ENCODE measurements around the gene CYGB. TPM values are rescaled to one million over a fixed set of nuclear protein-coding genes. Genes with fewer than 3 reads are reported as not detected.

CYGB gene
- total RNA-seq, 1 donor from 2014 or later, result 10.1 TPM

DNA sequence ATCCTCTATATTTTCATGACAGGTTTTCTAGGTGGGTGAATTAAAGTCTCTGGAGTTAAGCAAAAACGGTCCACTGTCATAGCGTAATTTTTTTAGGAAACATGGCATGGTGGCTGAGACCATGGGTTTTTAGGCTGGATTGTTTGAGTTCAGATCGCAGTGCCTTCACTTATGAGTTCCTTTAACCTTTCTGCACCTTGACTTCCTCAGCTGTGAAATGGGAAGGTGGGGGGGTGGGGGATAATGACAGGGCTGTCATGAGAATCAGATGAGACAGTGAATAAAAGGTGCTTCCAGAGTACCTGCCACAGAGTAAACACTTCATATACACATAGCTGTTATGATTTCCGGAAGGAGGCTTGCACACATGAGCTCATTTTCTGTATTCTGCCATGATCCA, 14.2 kb upstream of the CYGB start:
- Mint-ChIP-seq H3K36me3 (no peaks in the 10 kb centered on the region), H3K27ac (no peak overlapping the region), H3K4me1 (peaks cover 18% of the 10 kb centered on the region), H3K27me3 (ENCODE audit: low read depth) (no peaks in the 10 kb centered on the region), H3K4me3 (no peak overlapping the region), H3K9me3 (no peaks in the 10 kb centered on the region)
- TF ChIP-seq, protein P1, sequence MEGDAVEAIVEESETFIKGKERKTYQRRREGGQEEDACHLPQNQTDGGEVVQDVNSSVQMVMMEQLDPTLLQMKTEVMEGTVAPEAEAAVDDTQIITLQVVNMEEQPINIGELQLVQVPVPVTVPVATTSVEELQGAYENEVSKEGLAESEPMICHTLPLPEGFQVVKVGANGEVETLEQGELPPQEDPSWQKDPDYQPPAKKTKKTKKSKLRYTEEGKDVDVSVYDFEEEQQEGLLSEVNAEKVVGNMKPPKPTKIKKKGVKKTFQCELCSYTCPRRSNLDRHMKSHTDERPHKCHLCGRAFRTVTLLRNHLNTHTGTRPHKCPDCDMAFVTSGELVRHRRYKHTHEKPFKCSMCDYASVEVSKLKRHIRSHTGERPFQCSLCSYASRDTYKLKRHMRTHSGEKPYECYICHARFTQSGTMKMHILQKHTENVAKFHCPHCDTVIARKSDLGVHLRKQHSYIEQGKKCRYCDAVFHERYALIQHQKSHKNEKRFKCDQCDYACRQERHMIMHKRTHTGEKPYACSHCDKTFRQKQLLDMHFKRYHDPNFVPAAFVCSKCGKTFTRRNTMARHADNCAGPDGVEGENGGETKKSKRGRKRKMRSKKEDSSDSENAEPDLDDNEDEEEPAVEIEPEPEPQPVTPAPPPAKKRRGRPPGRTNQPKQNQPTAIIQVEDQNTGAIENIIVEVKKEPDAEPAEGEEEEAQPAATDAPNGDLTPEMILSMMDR (IDR thresholded peaks at IDR 0.05; ENCODE audit: unreplicated experiment), result no peak
- no peak for DNase-seq (ENCODE audit: low spot score in 2 of 2, unreplicated experiment in 2 of 2)

DNA sequence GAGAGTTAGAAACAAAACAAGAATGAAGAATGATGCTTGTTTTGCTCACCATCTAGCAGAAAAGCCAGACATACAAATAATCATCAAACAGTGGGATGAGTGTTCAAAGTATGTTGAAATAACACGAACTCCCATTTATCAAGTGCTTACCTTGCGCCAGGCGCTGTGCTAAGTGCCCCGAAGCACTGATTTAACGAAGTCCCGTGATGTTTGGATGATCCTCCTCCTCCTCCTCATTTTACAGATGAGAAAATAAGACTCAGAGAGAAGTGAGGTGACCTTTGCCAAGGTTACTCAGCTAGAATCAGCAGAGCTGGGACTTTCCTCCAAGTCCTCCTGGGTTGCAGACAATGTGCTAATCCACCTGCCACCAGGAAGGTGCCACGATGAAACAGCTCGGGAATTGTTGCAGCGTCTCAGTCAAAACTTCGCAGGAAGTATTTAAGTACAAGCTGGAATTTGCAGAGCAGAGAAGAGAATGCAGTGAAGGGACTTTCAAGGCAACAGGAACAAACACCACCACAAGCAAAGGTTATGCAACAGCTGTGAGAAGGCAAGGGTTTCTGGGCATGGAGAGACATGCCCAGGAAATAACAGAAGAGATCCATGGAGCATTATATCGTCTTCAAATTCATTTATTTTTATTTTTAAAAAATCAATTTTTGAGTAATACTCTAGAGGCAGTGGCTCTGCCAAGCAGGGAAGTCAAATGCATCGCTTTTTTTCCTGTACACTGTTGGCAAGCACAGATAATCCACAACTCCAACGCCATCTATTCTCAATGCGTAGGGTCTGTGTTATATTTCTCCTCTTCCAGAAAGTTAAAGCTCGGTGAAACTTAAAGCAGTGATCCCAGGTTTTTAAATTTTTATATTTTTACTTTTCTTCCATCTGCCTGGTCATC, 13.5 kb upstream of the CYGB start:
- Mint-ChIP-seq H3K27ac (peak overlapping the region; percentile 90), H3K36me3 (no peaks in the 10 kb centered on the region), H3K9me3 (no peaks in the 10 kb centered on the region), H3K4me3 (peak overlapping the region; percentile 36), H3K4me1 (peaks cover 14% of the 10 kb centered on the region), H3K27me3 (ENCODE audit: low read depth) (no peaks in the 10 kb centered on the region)
- TF ChIP-seq, protein P1 (IDR thresholded peaks at IDR 0.05; ENCODE audit: unreplicated experiment), result no peak
- DNase-seq (ENCODE audit: low spot score in 2 of 2, unreplicated experiment in 2 of 2), result no peak

DNA sequence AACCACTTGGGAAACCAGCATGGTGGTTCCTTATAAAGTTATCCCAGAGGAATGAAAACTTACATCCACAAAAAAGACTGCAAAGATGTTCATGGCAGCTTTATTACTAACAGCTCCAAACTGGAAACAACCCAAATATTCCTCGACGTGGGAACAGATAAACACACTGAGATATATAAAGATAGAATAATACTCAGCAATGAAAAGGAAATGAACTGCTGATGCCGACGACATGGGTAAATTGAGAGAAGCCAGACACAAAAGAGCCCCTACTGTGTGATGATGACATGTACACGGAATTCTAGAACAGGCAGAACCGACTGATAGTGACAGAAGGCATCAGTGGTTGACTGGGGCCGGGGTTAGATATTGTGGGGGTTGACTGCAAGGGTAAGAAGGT, 12.0 kb upstream of the CYGB start:
- no peak overlapping the region for H3K4me3 Mint-ChIP-seq
- DNase-seq (ENCODE audit: low spot score in 2 of 2, unreplicated experiment in 2 of 2), result no peak
- no peaks in the 10 kb centered on the region for H3K36me3 Mint-ChIP-seq
- H3K27ac Mint-ChIP-seq, result no peak overlapping the region
- H3K27me3 Mint-ChIP-seq (ENCODE audit: low read depth), result no peaks in the 10 kb centered on the region
- TF ChIP-seq, protein P1 (IDR thresholded peaks at IDR 0.05; ENCODE audit: unreplicated experiment), result no peak
- H3K4me1 Mint-ChIP-seq, result peaks cover 10% of the 10 kb centered on the region
- H3K9me3 Mint-ChIP-seq, result no peaks in the 10 kb centered on the region

DNA sequence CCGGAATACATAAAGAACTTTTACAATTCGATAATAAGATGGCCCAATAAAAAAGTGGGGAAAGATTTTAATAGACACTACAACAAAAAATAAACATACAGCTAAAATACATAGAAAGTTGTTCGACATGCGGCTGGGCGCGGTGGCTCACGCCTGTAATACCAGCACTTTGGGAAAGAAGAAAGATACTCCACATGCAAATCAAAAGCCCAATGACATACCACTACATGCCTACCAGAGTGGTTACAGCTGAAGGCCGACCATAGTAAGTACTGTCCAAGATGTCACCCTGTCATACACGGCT, 11.7 kb upstream of the CYGB start:
- peaks cover 14% of the 10 kb centered on the region for H3K4me1 Mint-ChIP-seq
- no peaks in the 10 kb centered on the region for H3K9me3 Mint-ChIP-seq
- H3K27me3 Mint-ChIP-seq (ENCODE audit: low read depth), result no peaks in the 10 kb centered on the region
- no peaks in the 10 kb centered on the region for H3K36me3 Mint-ChIP-seq
- TF ChIP-seq, protein P1 (IDR thresholded peaks at IDR 0.05; ENCODE audit: unreplicated experiment), result no peak
- H3K4me3 Mint-ChIP-seq, result no peak overlapping the region
- no peak for DNase-seq (ENCODE audit: low spot score in 2 of 2, unreplicated experiment in 2 of 2)
- no peak overlapping the region for H3K27ac Mint-ChIP-seq

DNA sequence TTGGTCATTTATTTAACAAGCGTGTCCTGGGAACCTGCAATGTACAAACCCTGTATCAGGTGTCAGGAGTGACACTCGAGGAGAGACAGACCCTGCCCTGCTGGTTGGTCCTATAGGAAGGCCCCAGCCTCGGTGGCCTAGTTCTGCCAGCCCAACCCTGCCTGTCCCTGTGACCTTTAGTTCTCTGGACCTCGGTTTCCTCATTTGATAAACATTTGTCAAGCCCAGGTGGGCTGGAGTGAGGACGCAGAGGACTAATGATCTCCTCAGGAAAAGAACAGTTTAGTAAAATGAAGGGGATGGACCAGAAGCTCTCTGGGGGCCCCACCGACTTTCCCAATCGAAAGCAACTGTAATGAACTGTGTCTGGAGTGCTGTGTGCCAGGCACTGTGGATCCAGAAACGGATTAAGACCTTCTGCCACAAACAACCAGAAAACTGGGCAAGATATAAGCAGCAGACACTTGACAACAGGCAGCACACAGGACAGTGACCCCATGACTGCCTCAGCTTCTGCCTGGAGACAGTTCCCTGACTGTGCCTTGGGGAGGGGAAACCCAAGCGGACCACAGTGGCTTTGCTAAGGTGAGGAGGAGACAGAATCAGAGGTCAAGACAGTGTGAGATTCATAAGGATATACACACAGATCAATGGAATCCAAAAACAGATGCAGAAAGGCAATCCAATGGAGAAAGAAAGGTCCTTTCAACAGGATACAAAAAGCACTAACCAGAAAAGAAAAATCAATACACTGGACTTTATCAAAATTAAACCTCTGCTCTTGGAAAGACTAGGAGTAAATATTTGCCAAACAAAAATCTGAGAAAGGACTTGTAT, 11.1 kb upstream of the CYGB start:
- no peak for DNase-seq (ENCODE audit: low spot score in 2 of 2, unreplicated experiment in 2 of 2)
- Mint-ChIP-seq H3K9me3 (no peaks in the 10 kb centered on the region), H3K27ac (no peak overlapping the region)

More for the DNA sequence above, 11.1 kb upstream of the CYGB start:
- Mint-ChIP-seq H3K36me3 (no peaks in the 10 kb centered on the region), H3K4me3 (no peak overlapping the region), H3K27me3 (ENCODE audit: low read depth) (no peaks in the 10 kb centered on the region), H3K4me1 (peaks cover 19% of the 10 kb centered on the region)
- TF ChIP-seq, protein P1 (IDR thresholded peaks at IDR 0.05; ENCODE audit: unreplicated experiment), result no peak

Measured in mesothelial cell of epicardium (in vitro differentiated cells).